ENCODE measurements around the gene EPN1. TPM values are rescaled to one million over a fixed set of nuclear protein-coding genes. Genes with fewer than 3 reads are reported as not detected.
"Not testable (repeated sequence)": the region's sequence is repeated elsewhere in the genome, so short reads cannot be mapped to it uniquely, and the experiment has no call there.

The EPN1 gene
- total and polyA plus RNA-seq, 8 donors = 38.4 to 102 (median 80.9) TPM

DNA sequence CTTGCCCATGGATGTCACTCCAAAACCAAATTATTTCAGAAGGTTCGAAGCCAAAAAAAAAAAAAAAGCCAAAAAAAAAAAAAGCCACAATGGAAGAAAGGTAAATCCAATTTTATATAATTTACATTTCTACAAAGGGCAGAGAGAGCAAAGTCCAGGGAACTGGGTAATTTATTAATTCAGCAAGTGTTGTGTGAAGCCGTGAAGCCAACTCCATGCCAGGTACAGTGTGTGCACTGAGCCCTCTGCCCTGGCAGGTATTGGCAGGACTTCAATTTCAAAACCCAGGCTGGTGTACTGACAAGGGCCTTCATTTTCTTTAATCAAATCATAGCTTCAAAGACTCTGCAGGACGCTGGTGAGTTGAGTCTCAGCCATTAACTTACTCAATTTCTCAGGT is 78.4 kb downstream of the EPN1 start:
- WGBS, 2 donors = 9 to 11% methylated on average over 3 of the region's 3 CpGs
- FAIRE-seq (no peak), ATAC-seq (peak; percentile 98 to 100 (median 100)), DNase-seq (peak in 5 of 6 donors; percentile 80 to 86 (median 84))
- no peaks in the 10 kb centered on the region for H3K27me3 ChIP-seq
- peaks cover 8 to 13% (median 9%) of the 10 kb centered on the region in 3 donors for H3K4me1 ChIP-seq
- H3K36me3 ChIP-seq = no peaks in the 10 kb centered on the region
- peak overlapping the region in 1 of 4 donors; percentile 42 for H3K27ac ChIP-seq
- intact Hi-C loops (cut with DNase I) = no loop called here
- H3K9me3 ChIP-seq = no peaks in the 10 kb centered on the region
- TF ChIP-seq CTCF (IDR thresholded peaks at IDR 0.05) = no peak
- H3K4me3 ChIP-seq = no peak overlapping the region

GRCh38 chr19:55756808-55757207 is 81.8 kb downstream of the EPN1 start:
- H3K4me3 ChIP-seq; H3K9me3 ChIP-seq; H3K27ac ChIP-seq; FAIRE-seq; H3K27me3 ChIP-seq; ATAC-seq; H3K36me3 ChIP-seq; intact Hi-C loops (cut with DNase I); DNase-seq: not testable (repeated sequence)
- WGBS, 2 donors = 80 to 94% methylated on average over 4 of the region's 4 CpGs
- H3K4me1 ChIP-seq = peaks cover 8 to 13% (median 9%) of the 10 kb centered on the region in 3 donors

GRCh38 chr19:55758797-55759196 is 83.8 kb downstream of the EPN1 start, which contains the start of gene RFPL4A:
RFPL4A (plus strand) TSS chr19:55759097; CDS start chr19:55761801, 2,704 bp downstream.
- H3K4me3 ChIP-seq; H3K36me3 ChIP-seq; intact Hi-C loops (cut with DNase I); H3K4me1 ChIP-seq; H3K27me3 ChIP-seq; DNase-seq; H3K27ac ChIP-seq; H3K9me3 ChIP-seq; ATAC-seq: not testable (repeated sequence)
- WGBS, 2 donors = 85 to 90% methylated on average over 2 of the region's 3 CpGs
- FAIRE-seq = peak; percentile 70

Other genes with a start within 250 kb of the EPN1 start
- under 1 TPM in 3 of 6 donors, not detected in 3; 0.05 to 0.16 (median 0.06) TPM for gene SHISA7, start 231.9 kb upstream of the EPN1 start, total RNA-seq
- under 1 TPM; 0.04 to 0.33 TPM for gene SHISA7, start 231.9 kb upstream of the EPN1 start, polyA plus RNA-seq
- 10 to 100 TPM; 13.0 to 23.9 (median 20.9) TPM for gene ISOC2, start 213.6 kb upstream of the EPN1 start, total RNA-seq
- 10 to 100 TPM; 38.3 to 43.9 TPM for gene ISOC2, start 213.6 kb upstream of the EPN1 start, polyA plus RNA-seq
- not detected for gene C19orf85, start 210.5 kb upstream of the EPN1 start, total RNA-seq
- not detected for gene C19orf85, start 210.5 kb upstream of the EPN1 start, polyA plus RNA-seq
- 1 to 10 TPM; 3.4 to 6.2 (median 4.1) TPM for gene ZNF628, start 198.6 kb upstream of the EPN1 start, total RNA-seq
- 1 to 10 TPM; 2.6 to 7.8 TPM for gene ZNF628, start 198.6 kb upstream of the EPN1 start, polyA plus RNA-seq
- 10 to 100 TPM in 1 of 6 donors, 1 to 10 TPM in 5; 5.8 to 10.1 (median 7.5) TPM for gene NAT14, start 190.0 kb upstream of the EPN1 start, total RNA-seq
- gene NAT14, start 190.0 kb upstream of the EPN1 start, polyA plus RNA-seq = 10 to 100 TPM; 27.9 to 32.4 TPM
- gene SSC5D, start 186.8 kb upstream of the EPN1 start, total RNA-seq = 1 to 10 TPM in 4 of 6 donors, under 1 TPM in 2; 0.60 to 5.3 (median 1.4) TPM
- 1 to 10 TPM in 1 of 2 donors, under 1 TPM in 1; 0.77 to 2.1 TPM for gene SSC5D, start 186.8 kb upstream of the EPN1 start, polyA plus RNA-seq
- under 1 TPM in 1 of 6 donors, not detected in 5; 0.43 TPM for gene SBK2, start 138.1 kb upstream of the EPN1 start, total RNA-seq
- gene SBK2, start 138.1 kb upstream of the EPN1 start, polyA plus RNA-seq = under 1 TPM; 0.28 to 0.46 TPM
- under 1 TPM in 2 of 6 donors, not detected in 4; 0.19 to 0.28 TPM for gene SBK3, start 129.7 kb upstream of the EPN1 start, total RNA-seq
- under 1 TPM; 0.11 to 0.16 TPM for gene SBK3, start 129.7 kb upstream of the EPN1 start, polyA plus RNA-seq
- gene ZNF579, start 94.4 kb upstream of the EPN1 start, total RNA-seq = 10 to 100 TPM in 1 of 6 donors, 1 to 10 TPM in 5; 6.5 to 12.7 (median 9.2) TPM
- gene ZNF579, start 94.4 kb upstream of the EPN1 start, polyA plus RNA-seq = 10 to 100 TPM; 11.6 to 16.1 TPM
- gene FIZ1, start 75.7 kb upstream of the EPN1 start, total RNA-seq = 10 to 100 TPM in 2 of 6 donors, 1 to 10 TPM in 4; 6.8 to 12.1 (median 8.9) TPM
- gene FIZ1, start 75.7 kb upstream of the EPN1 start, polyA plus RNA-seq = 10 to 100 TPM; 12.6 TPM
- 10 to 100 TPM; 17.1 to 37.0 (median 33.1) TPM for gene ZNF524, start 74.9 kb upstream of the EPN1 start, total RNA-seq
- gene ZNF524, start 74.9 kb upstream of the EPN1 start, polyA plus RNA-seq = 10 to 100 TPM; 26.7 to 79.4 TPM
- gene ZNF865, start 69.6 kb upstream of the EPN1 start, total RNA-seq = 1 to 10 TPM; 6.6 to 9.0 (median 7.8) TPM
- 1 to 10 TPM; 5.7 to 9.7 TPM for gene ZNF865, start 69.6 kb upstream of the EPN1 start, polyA plus RNA-seq
- 1 to 10 TPM; 3.7 to 5.8 (median 4.6) TPM for gene ZNF784, start 50.7 kb upstream of the EPN1 start, total RNA-seq
- 10 to 100 TPM; 10.3 to 12.9 TPM for gene ZNF784, start 50.7 kb upstream of the EPN1 start, polyA plus RNA-seq
- gene ZNF580, start 34.2 kb upstream of the EPN1 start, total RNA-seq = 10 to 100 TPM; 12.7 to 24.3 (median 17.6) TPM
- 10 to 100 TPM; 35.0 to 40.5 TPM for gene ZNF580, start 34.2 kb upstream of the EPN1 start, polyA plus RNA-seq
- 10 to 100 TPM; 12.9 to 23.2 (median 16.9) TPM for gene ZNF581, start 31.6 kb upstream of the EPN1 start, total RNA-seq
- 10 to 100 TPM; 13.8 to 16.6 TPM for gene ZNF581, start 31.6 kb upstream of the EPN1 start, polyA plus RNA-seq
- 1 to 10 TPM; 3.2 to 6.2 (median 5.0) TPM for gene CCDC106, start 27.0 kb upstream of the EPN1 start, total RNA-seq
- 10 to 100 TPM; 20.7 to 22.8 TPM for gene CCDC106, start 27.0 kb upstream of the EPN1 start, polyA plus RNA-seq
- 10 to 100 TPM; 38.4 to 97.0 (median 58.8) TPM for gene U2AF2, start 20.2 kb upstream of the EPN1 start, total RNA-seq
- gene U2AF2, start 20.2 kb upstream of the EPN1 start, polyA plus RNA-seq = 100 to 1,000 TPM in 1 of 2 donors, 10 to 100 TPM in 1; 74.8 to 113 TPM
- under 1 TPM in 2 of 6 donors, not detected in 4; 0.09 to 0.12 TPM for gene NLRP9, start 63.2 kb downstream of the EPN1 start, total RNA-seq
- gene NLRP9, start 63.2 kb downstream of the EPN1 start, polyA plus RNA-seq = under 1 TPM; 0.04 to 0.05 TPM
- gene RFPL4A, start 83.9 kb downstream of the EPN1 start, total RNA-seq = under 1 TPM in 2 of 6 donors, not detected in 4; 0.17 to 0.75 TPM
- gene RFPL4A, start 83.9 kb downstream of the EPN1 start, polyA plus RNA-seq = under 1 TPM in 1 of 2 donors, not detected in 1; 0.70 TPM
- gene RFPL4AL1, start 93.9 kb downstream of the EPN1 start, total RNA-seq = not detected
- not detected for gene RFPL4AL1, start 93.9 kb downstream of the EPN1 start, polyA plus RNA-seq
- gene NLRP11, start 156.8 kb downstream of the EPN1 start, total RNA-seq = under 1 TPM in 5 of 6 donors, not detected in 1; 0.06 to 0.22 (median 0.14) TPM
- gene NLRP11, start 156.8 kb downstream of the EPN1 start, polyA plus RNA-seq = under 1 TPM; 0.04 to 0.09 TPM
- gene NLRP4, start 161.3 kb downstream of the EPN1 start, total RNA-seq = not detected
- not detected for gene NLRP4, start 161.3 kb downstream of the EPN1 start, polyA plus RNA-seq

Data from pancreas (tissue), 10 donors.